ENCODE results near the gene SEC16B. TPM values are rescaled to one million over a fixed set of nuclear protein-coding genes. Genes with fewer than 3 reads are reported as not detected.

Gene SEC16B
- total RNA-seq, 1 experiment from 2014 or later, result 1.2 TPM

DNA sequence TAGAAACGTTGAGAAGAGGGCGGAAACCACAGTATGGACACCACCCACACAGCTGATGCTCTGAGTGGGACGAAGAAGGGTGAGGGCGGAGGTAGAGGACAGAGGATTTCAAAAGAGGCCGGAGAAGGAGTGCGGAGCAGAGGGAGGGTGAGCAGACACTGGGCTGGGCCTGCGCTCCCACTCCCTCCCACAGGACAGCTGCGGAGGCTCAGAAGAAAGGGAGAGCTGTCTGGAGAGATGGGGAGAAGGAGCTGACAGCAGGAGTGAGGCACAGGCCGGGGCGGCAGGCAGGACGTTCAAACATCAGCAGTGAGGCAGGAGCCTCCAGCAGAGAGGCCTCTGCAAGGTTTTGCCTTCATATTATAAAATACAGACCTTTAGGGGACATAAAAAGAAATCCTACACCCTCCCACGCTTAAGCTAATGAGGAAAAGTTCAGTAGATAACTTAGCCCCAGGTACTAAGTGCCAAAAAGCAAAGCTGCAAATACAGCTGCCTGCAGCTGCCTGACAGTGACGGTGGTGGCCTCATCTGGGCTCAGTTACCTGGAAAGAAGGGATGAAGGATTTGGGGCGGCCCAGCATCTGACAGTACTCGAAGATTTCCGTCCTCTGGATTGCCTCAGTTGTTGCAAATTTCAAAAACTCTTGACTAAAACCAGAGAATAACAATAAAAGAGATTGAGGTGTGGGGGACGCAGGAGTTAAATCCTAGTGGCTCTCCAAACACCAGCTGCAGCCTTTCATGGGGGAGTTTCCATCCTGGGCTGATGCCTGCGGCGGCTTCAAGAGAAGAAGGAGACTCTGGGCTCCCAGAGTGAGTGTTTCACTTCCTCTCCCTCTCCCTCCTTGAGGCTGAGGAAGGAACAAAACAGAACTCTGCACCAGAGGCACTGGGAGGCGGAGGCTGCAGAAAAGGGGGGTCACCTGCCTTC, 25.6 kb downstream of the SEC16B start:
- DNase-seq (ENCODE audit: low read depth), result no peak

DNA sequence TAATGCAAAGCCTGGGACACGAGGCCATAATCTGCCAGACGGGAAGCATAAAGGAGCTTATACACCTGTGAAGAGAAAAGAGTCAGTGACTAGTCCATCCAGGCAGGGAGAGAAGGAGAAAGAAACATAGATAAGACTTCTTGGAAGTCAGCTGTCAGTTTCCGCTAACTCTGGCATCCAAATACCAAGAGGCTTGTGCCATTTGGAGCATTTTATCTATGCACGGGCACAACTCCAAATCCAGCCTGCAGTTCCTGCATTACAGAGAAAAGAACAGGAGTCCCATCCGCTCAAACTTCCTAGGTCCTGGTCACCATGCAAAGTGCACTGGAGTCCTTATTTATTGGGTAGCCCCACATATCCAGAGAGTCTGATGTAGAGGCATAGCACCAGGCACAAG, 27.9 kb downstream of the SEC16B start:
- DNase-seq (ENCODE audit: low read depth), result no peak

DNA sequence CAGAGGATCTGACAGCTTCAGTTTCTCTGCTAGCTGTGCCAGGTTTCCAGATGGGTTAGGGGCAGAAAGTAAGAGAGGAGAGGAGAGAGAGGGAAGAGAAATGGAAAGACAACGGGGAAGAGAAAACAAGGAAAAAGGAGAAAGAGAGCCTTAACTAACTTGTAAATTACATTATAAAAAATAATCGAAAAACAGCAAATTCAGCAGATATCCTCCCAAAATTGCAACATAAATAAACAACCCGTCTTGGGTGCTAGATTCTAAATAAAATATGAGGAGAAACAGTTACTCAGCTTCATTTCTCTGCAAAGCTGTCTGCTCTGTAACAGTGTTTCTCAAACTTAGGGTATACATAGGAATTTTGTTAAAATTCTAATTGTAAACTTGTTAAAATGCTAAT, 29.2 kb downstream of the SEC16B start:
- DNase-seq (ENCODE audit: low read depth), result no peak

DNA sequence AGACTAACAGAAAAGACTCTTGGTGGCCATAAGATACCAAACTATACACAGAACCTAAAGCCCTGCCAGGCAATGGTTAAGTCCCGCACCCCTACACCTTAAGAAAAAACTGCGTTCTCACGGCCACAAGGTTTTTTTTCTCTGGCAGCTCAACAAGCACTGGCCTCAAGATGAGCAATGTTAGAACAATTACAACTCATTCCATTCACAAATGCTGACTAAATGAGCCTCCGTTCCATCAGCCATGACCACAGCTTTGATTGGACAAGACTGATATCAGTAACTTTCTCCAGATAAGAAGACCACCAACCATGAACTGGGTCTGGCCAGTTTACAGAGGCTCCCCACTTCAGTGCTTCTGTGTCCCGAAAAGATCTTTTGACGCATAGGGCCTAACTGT, 31.9 kb downstream of the SEC16B start:
- peak; percentile 41 for DNase-seq (ENCODE audit: low read depth)

DNA sequence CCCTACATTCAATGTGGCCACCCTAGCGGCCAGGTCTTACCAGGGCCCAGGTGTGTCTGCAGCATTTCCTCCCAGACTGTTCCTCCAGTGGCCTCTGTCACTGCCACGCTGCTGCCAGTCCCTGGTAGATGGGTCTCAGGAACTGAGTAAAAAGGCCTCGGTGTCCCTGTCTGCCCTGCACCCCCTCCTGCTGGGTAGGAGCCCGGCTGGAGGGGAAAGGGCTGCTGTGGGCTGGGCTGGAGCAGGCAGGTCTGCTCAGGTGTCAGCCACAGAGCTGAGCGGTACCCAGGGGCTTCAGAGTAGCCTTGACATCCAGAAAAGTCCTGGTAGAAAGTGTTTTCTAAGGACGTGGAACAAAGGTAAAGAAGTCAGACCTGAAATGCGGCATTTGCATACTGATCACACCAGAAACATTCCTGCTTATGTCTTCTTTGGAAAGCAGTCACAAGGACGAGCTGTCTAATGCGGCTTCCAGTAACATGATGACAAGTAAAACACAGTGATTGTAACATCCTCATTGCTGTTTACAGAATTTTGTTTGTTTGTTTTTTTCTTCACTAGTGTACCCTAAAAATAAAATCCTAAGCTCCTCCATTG, 32.6 kb downstream of the SEC16B start:
- no peak for DNase-seq (ENCODE audit: low read depth)

DNA sequence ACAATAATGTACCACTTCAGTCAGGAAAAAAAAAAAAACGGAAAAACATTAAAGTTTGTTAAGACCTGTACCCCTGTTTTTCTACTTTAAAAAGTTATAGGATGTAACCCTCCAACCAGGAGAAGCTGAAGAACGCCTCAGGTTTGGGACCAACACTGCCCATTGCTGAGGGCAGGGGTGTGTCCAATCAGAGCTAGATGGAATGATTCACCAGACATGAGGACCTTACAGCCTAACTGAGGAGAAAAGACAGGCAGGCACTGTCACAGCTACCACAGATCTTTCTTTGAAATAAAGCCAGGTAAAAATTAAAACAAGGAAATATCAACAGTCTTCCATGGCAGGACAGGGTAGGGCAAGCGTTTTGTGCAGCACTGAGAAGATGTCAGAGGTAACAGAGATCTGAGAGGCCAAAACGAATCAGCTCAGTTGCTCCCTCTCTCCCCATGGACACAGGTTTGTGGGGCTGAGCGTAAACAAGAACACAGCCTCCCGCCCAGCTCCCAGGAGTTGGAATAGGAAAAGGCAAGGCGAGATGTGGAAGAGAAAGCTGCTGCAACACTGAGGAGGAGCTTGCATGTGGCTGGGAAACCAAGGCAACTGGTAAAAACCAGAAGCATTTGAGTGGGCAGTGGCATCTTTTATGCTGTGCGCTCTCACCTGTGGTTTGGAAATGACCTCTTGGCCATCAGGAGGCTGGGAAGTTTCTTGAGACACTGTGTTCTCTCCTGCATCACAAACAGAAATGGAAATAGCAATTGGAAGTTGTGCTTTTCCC, 34.0 kb downstream of the SEC16B start:
- no peak for DNase-seq (ENCODE audit: low read depth)

DNA sequence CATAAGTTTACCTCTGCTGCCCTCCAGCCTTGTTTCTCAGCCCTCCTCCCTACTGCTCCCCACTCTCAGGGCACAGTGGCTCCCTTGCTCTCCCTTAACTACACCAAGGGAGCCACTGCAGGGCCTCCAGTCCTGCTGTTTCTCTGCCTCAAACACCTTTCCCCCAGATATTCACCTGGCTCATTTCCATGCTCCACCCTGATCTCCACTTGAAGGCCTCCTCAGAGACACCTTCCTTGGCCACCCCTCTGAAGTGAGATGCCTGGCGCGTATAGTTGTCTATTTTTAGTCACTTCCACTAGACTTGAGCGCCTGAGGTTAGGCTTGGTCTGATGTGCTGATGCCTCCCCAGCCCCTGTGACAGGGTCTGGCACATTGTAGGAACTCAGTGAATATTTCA, 34.9 kb downstream of the SEC16B start:
- no peak for DNase-seq (ENCODE audit: low read depth)

DNA sequence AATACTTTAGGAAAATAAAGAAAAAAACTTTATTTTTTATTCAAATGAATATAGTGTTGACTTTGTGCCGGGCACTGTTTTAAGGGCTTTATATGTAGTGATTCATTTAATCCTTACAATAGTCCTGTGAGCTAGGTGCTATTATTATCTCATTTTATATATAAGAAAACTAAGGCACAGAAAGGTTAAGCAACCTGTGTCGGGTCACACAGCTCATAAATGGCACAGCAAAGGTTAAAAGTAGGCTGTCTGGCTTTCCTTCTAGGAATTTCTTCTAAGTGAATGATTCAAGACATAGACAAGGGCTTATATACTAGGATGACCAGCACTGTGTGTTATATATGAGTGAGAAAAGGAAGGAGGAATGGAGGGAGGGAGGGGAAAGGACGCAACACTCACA, 35.4 kb downstream of the SEC16B start:
- DNase-seq (ENCODE audit: low read depth), result no peak

DNA sequence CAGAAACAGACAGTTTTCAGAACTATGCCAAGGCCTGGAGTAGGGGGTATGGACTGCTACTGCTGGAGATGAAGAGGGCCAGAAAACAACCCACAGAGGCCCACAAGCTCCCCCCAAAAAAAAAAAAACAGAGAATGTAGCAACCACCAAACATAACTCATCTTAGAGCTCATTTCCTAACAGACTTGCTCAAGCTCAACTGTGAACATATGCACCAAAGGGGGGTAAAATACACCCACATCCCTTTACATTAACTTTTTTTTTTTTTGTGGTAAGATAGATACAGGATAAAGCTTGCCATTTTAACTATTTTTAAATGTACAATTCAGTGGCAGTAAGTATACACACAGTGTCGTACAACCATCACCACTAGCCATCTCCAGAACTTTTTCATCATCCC, 36.0 kb downstream of the SEC16B start:
- no peak for DNase-seq (ENCODE audit: low read depth)

DNA sequence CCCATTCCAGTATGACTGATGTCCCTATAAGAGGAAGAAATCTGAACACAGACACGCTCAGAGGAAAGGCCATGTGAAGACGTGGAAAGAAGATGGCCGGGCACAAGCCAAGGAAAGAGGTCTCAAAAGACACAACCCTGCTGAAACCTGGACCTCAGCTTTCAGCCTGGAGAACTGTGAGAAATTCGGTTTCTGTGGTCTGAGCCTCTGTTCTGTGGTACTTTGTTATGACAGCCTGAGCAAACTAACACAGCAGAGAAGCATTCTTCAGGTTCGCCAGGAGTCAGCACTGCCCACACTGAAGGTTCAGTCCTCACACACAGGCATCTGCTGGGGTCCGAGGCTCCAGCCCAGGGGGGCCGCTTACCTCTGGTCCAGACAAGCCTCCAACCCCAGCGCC, 37.7 kb downstream of the SEC16B start:
- no peak for DNase-seq (ENCODE audit: low read depth)

DNA sequence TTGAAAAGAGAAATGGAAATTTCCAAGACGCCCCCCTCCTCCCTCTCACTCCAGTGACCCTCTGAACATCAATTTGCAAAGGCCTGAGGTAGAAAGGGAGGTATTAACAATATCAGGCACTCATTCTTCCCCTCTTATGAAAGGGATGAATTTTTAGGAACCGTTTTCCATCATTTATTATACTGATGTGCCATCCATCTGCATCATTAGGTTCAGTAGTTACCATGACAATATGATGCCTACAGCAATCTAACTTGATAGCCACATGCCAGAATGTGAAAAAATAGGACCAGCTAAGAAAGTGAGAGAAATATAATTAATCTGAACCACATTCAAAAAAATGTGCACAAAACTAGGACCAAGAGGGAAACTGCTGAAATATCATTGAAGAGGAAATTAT, 40.9 kb downstream of the SEC16B start:
- DNase-seq (ENCODE audit: low read depth), result no peak

DNA sequence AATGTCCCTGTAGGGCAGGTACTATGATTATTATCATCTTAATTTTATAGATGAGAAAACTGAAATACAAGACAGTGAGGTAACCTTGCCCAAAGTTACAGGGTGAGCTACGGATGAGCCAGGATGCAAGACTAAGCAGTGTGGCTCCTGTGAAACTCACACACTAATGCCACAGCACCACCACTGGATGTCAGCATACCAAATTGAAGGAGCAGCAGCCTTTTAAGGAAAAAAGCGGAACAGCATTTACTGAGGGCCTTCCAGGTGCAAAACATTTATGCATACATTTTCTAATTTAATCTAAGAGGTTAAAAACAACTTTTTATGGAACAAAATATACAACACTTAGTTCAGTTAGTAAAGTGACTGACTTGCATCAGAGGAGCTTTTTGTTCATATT, 41.7 kb downstream of the SEC16B start:
- DNase-seq (ENCODE audit: low read depth), result peak; percentile 32

DNA sequence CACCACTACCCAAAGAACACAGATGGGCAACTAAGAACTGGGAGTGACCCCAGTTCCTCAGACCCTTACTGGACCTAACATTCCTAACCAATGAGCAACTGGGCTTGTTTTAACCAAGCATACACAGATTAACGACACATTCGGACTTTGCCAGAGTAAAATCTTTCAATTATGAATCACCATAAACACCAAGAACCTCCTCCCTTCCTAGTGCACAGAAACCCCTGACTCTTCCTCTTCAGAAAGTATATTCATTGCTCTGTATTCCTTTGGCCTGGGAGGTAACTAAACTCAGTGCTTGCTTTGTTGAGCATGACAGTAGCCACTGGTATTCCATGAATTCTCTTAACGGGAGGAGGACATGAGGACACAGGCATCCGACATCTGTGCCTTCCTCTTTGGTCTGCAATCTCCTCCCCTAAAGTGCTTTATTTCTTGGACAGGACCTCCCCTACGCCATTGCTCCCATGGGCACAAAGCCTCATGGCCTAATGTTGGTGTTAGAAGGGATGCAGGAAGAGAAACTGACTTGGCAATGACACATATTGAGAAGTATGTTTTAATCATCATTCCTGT, 42.7 kb downstream of the SEC16B start:
- peak; percentile 89 for DNase-seq (ENCODE audit: low read depth)

DNA sequence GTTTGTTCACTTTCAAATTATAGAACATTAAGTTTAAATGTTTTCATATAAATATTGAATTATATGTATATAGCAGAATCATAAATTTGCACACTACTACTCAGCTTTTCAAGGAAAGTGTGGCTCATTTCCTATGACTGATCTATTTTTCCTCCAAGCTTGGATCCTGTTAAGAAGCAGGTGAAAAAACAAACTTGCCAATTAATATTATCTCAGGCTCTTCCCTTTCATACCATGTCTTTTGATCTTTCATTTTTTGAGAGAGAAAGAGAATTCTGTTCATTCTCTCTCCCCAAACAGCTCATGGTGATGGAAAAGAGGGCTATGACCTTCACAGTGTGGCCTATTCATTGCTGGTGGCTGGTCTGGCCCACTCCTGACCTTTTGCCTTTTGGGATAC, 43.7 kb downstream of the SEC16B start:
- DNase-seq (ENCODE audit: low read depth), result no peak

DNA sequence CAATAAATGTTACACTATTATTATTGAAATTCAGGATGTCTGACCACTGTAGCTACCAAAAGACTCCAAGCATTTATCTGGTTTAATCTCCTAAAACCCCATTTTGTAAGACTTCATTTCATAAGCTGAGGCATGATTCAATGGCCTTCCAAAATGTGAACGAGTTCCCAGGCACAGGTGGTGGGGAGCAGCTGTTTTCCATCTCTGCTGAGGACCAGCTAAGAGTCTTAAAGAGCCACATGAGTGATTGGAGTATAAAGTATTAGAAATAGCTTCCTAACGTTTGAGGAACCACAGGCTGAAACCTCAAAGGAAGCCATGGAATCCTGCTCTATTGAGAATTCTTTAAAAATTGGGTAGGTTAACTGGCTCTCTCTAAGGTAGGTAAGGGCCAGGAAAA, 44.9 kb downstream of the SEC16B start:
- DNase-seq (ENCODE audit: low read depth), result no peak

DNA sequence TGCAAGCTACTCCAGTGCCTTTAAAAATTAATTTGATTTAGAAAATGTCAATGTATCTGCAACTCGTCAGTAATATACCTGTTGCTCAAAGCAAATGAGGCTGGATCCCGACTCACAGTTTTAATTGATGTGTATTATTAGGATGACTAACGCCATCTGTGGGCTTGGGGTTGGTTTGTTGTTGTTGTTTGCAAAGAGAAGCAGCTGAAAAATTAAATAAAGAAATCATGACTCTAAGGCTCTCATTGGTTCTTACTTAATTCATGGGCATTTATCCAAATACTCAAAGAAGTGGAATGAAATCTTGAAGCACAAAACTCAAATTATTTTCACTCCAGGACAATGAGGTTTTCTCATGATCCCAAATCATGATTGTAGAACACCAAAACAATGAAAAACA, 46.4 kb downstream of the SEC16B start:
- no peak for DNase-seq (ENCODE audit: low read depth)

DNA sequence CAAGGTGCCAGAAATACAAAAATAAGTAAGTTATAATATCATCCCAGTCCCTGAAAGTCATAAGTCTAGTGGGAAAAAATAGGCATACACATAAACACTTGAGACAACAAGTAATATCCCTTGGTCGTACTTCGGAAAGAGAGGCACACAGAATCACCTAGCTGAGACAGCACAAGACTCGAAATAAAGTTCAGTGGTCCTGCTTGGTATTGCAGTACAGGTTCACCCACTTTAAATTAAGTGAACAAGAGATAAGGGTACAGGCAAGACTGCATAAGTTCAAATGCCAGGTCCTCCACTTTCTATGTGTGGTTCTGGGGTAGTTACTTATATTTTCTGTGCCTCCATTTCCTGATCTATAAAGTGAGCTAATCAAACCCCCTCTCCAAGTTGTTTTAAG, 47.6 kb downstream of the SEC16B start:
- DNase-seq (ENCODE audit: low read depth), result no peak

DNA sequence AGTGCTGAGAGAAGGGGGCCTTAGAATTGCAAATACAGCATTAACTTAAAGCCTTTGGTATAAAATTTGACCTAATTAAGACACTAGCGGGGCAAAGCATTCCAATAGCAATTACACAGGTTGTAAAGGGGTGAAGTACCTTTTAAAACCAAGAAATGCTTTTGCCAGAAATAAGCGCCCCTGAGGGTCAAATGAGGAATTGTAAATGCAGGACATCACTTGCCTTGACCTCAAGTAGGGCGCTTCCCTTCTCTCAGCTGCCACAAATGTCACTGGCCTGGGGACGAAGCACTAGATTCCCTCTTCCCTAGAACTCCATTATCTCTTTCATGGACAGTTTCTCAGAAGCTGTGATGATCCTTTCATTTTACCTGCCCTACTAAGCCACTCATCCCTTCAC, 48.3 kb downstream of the SEC16B start:
- no peak for DNase-seq (ENCODE audit: low read depth)

DNA sequence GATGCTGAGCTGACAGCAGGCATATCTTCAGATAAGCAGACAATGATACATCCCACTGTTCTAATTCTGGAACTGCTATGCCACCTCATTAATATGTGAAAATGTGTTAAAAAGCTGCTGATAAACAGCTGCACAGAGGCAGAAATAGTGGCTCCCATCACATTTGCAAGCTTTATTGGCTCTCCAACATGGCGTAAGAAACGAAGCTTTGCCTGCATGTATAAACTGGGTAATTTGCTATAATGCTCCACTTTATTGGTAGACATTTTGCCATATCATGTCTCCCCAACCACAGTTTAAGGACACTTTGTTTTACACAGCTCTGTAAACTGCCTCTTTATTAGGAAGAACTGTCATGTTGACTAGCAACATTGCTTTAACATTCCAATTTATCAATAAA, 49.8 kb downstream of the SEC16B start:
- DNase-seq (ENCODE audit: low read depth), result no peak

DNA sequence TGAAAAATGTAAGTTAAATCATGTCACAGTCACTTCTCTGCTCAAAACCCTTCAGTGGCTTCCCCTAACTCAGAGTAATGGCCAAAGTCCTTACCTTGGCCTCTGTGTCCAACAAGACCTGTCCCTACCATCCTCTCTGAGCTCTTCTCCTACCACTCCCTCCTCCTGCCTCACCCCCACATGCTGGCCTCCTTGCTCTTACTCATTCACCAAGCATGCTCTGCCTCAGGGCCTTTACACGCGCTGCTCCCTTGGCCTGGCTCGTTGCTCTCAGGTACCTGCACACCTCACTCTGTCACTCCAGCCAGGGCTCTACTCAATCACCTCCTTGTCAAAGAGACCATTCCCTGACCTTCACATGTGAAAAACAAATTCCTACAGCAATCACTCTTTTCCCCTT, 54.2 kb downstream of the SEC16B start:
- DNase-seq (ENCODE audit: low read depth), result peak; percentile 53

DNA sequence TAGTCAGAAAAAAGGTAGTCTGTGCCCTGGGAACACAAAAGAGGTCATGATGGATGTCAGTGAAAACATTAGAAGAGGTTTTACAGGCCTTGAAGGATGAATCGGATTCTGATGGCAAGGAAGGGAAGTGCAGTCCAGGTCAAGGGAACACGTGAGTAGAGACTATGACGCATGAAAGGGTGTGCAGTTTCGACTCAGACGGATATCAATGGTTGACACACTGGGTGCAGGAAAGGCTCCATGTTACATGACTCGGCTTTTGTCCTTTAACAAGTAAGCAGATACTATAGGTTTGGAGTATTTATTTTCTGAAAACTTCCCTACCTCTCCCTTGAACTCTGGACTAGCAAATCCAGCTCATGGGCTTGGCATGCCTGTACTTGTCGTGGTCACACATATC, 55.3 kb downstream of the SEC16B start:
- DNase-seq (ENCODE audit: low read depth), result peak; percentile 31

All from M059J (cell line).